H1 (cell line): ENCODE measurements around the gene FSTL4. TPM values are rescaled to one million over a fixed set of nuclear protein-coding genes. Genes with fewer than 3 reads are reported as not detected.

ENCODE experiments used
- CTCF ChIA-PET: fragments of 300-600 bp; sonication (Branson Sonifier 250); formaldehyde crosslinking; loops from one replicate; lab custom pipeline; 2021; ENCODE audit not compliant: partially characterized antibody; lab: Charles Lee
- POLR2A ChIA-PET: fragments of 300-600 bp; sonication (Branson Sonifier 250); formaldehyde crosslinking; loops from one replicate; lab custom pipeline; 2021; ENCODE audit warnings: inconsistent platforms; ENCODE audit not compliant: partially characterized antibody; lab: Charles Lee
- DNase-seq, 2 experiments: peaks; one replicate each; pipeline versions ENCODE4 v3.0.0 to v3.0.0-alpha.2; 2010 to 2022; ENCODE audit warnings: low spot score in 2 of 2, low read depth in 1 of 2, mixed read lengths in 1 of 2
- FAIRE-seq: peaks from 2 replicates; lab custom pipeline; 2011; peaks lifted over from hg19 to GRCh38; lab: Jason Lieb, UNC
- H2AFZ ChIP-seq: 2 replicates; pipeline ENCODE4 v1.8.1; 2012; ENCODE audit warnings: low read length, inconsistent platforms
- H2AK5ac ChIP-seq: 2 replicates; pipeline ENCODE4 v1.6.1; 2013; ENCODE audit warnings: low read depth, low read length
- H2BK120ac ChIP-seq: replicated peaks from 2 replicates; pipeline ENCODE3; 2013; ENCODE audit warnings: low read depth, low read length, inconsistent platforms
- H2BK12ac ChIP-seq: 2 replicates; pipeline ENCODE4 v1.6.1; 2013; ENCODE audit warnings: low read depth, low read length
- H2BK15ac ChIP-seq: 2 replicates; pipeline ENCODE4 v1.6.1; 2013; ENCODE audit warnings: low read length
- H2BK20ac ChIP-seq: 2 replicates; pipeline ENCODE4 v1.6.1; 2013; ENCODE audit warnings: low read length
- H2BK5ac ChIP-seq: 2 replicates; pipeline ENCODE4 v1.6.1; 2013; ENCODE audit warnings: low read depth, low read length
- H3K14ac ChIP-seq: 2 replicates; pipeline ENCODE4 v1.6.1; 2013; ENCODE audit warnings: inconsistent platforms; ENCODE audit not compliant: insufficient read length
- H3K18ac ChIP-seq: 2 replicates; pipeline ENCODE4 v1.6.1; 2013; ENCODE audit warnings: low read length; ENCODE audit errors: extremely low read depth
- H3K23ac ChIP-seq: 2 replicates; pipeline ENCODE4 v1.6.1; 2013; ENCODE audit warnings: inconsistent platforms; ENCODE audit not compliant: insufficient read length
- H3K23me2 ChIP-seq: 2 replicates; pipeline ENCODE4 v1.6.1; 2013; ENCODE audit warnings: low read depth, low read length
- H3K27ac ChIP-seq: 2 replicates; pipeline ENCODE4 v1.6.1; 2011; ENCODE audit warnings: low read depth, low read length, inconsistent platforms
- H3K27me3 ChIP-seq, 4 experiments: replicated peaks in 1 of 4; 1 replicate in 1 of 4; 2 replicates in 3 of 4; pipeline versions ENCODE4 v1.6.1 to v1.8.1; 2011 to 2013; ENCODE audit warnings: low read length in 3 of 4, mild to moderate bottlenecking in 3 of 4, inconsistent platforms in 2 of 4, mixed read lengths in 2 of 4, moderate library complexity in 1 of 4; ENCODE audit not compliant: control insufficient read depth in 3 of 4, insufficient read depth in 3 of 4; ENCODE audit errors: extremely low read depth in 1 of 4
- H3K36me3 ChIP-seq, 4 experiments: 2 replicates each; pipeline versions ENCODE4 v1.6.1 to v1.8.1; 2011 to 2013; ENCODE audit warnings: mild to moderate bottlenecking in 4 of 4, low read length in 3 of 4, moderate library complexity in 2 of 4, control low read depth in 1 of 4, inconsistent platforms in 1 of 4; ENCODE audit not compliant: insufficient read depth in 4 of 4, control insufficient read depth in 2 of 4
- H3K4ac ChIP-seq: replicated peaks from 2 replicates; pipeline ENCODE3; 2013; ENCODE audit warnings: low read length, low read depth, mixed read lengths, inconsistent platforms; ENCODE audit not compliant: insufficient read length
- H3K4me1 ChIP-seq, 4 experiments: replicated peaks in 1 of 4; 1 replicate in 1 of 4; 2 replicates in 3 of 4; pipeline versions ENCODE4 v1.6.1 to v1.8.1; 2011 to 2013; ENCODE audit warnings: low read length in 3 of 4, inconsistent platforms in 2 of 4, mixed read lengths in 1 of 4; ENCODE audit not compliant: insufficient read depth in 4 of 4, control insufficient read depth in 3 of 4
- H3K4me2 ChIP-seq, 2 experiments: 2 replicates each; pipeline versions ENCODE4 v1.6.1 to v1.8.1; 2011 to 2013; ENCODE audit warnings: low read depth in 2 of 2, low read length in 2 of 2, control low read depth in 1 of 2, inconsistent platforms in 1 of 2, mild to moderate bottlenecking in 1 of 2; ENCODE audit not compliant: insufficient read depth in 1 of 2
- H3K4me3 ChIP-seq, 4 experiments: fragments of 200-600, 300-600 bp in 1 of 4; sonication (generic), shearing (Covaris generic), sonication (Bioruptor Twin) in 1 of 4; 2 replicates each; pipeline versions ENCODE4 v1.5.1 to v1.8.1; 2011 to 2016; ENCODE audit warnings: low read length in 4 of 4, low read depth in 3 of 4, control low read depth in 2 of 4, inconsistent platforms in 2 of 4, mild to moderate bottlenecking in 2 of 4, mixed read lengths in 1 of 4, moderate library complexity in 1 of 4; ENCODE audit not compliant: insufficient read depth in 2 of 4; ENCODE audit errors: extremely low read depth in 1 of 4
- H3K56ac ChIP-seq: replicated peaks from 2 replicates; pipeline ENCODE3; 2013; ENCODE audit warnings: low read depth, mild to moderate bottlenecking, mixed read lengths, low read length, inconsistent platforms; ENCODE audit not compliant: insufficient read length
- H3K79me1 ChIP-seq: 2 replicates; pipeline ENCODE4 v1.6.1; 2013; ENCODE audit warnings: low read depth, low read length, control low read depth
- H3K79me2 ChIP-seq, 2 experiments: 2 replicates each; pipeline versions ENCODE4 v1.6.1 to v1.8.1; 2012 to 2013; ENCODE audit warnings: low read length in 2 of 2, mild to moderate bottlenecking in 2 of 2, inconsistent platforms in 1 of 2; ENCODE audit not compliant: insufficient read depth in 2 of 2, control insufficient read depth in 1 of 2
- H3K9ac ChIP-seq, 4 experiments: replicated peaks in 1 of 4; 1 replicate in 1 of 4; 2 replicates in 3 of 4; pipeline versions ENCODE4 v1.6.1 to v1.8.1; 2011 to 2013; ENCODE audit warnings: low read depth in 3 of 4, low read length in 3 of 4, control low read depth in 2 of 4, mild to moderate bottlenecking in 2 of 4, moderate library complexity in 2 of 4, inconsistent platforms in 1 of 4; ENCODE audit errors: extremely low read depth in 1 of 4
- H3K9me3 ChIP-seq, 2 experiments: 2 replicates each; pipeline versions ENCODE4 v1.6.1 to v1.8.1; 2012 to 2013; ENCODE audit warnings: mild to moderate bottlenecking in 2 of 2, moderate library complexity in 2 of 2, control low read depth in 1 of 2, inconsistent platforms in 1 of 2, low read depth in 1 of 2, low read length in 1 of 2, mixed read lengths in 1 of 2; ENCODE audit not compliant: insufficient read depth in 2 of 2
- H4K20me1 ChIP-seq, 2 experiments: replicated peaks in 1 of 2; 2 replicates each; pipeline versions ENCODE3 to v1.8.1; 2011 to 2013; ENCODE audit warnings: inconsistent platforms in 2 of 2, low read length in 2 of 2, mild to moderate bottlenecking in 1 of 2; ENCODE audit not compliant: insufficient read depth in 2 of 2, control insufficient read depth in 1 of 2
- H4K5ac ChIP-seq: 2 replicates; pipeline ENCODE4 v1.6.1; 2013; ENCODE audit warnings: low read length, low read depth, mixed read lengths, inconsistent platforms; ENCODE audit not compliant: insufficient read length
- H4K8ac ChIP-seq: 2 replicates; pipeline ENCODE4 v1.8.0; 2013; ENCODE audit warnings: mild to moderate bottlenecking, moderate library complexity, low read length, inconsistent platforms; ENCODE audit not compliant: insufficient read depth; ENCODE audit errors: extremely low read depth
- H4K91ac ChIP-seq: replicated peaks from 2 replicates; pipeline ENCODE3; 2013; ENCODE audit warnings: low read length, mixed read lengths, inconsistent platforms; ENCODE audit not compliant: insufficient read length
- BRCA1 ChIP-seq: IDR thresholded peaks from 2 replicates; pipeline ENCODE4 v1.6.1; 2012; ENCODE audit warnings: low read depth, low read length, improper control_type of control experiment
- CBX5 ChIP-seq: fragments of 300-800, 300-1000 bp; sonication (generic); IDR thresholded peaks from 2 replicates; pipeline ENCODE4 v1.7.1; 2016; ENCODE audit warnings: antibody characterized with exemption, low read length, low read depth
- CBX8 ChIP-seq: fragments of 300-800, 300-1000 bp; sonication (generic); IDR thresholded peaks from 2 replicates; pipeline ENCODE4 v1.7.1; 2016; ENCODE audit warnings: low read depth, low read length, borderline replicate concordance
- CHD1 ChIP-seq: IDR thresholded peaks from 2 replicates; pipeline ENCODE4 v1.6.1; 2012; ENCODE audit warnings: low read depth, low read length, improper control_type of control experiment
- CHD2 ChIP-seq: IDR thresholded peaks from 2 replicates; pipeline ENCODE4 v1.6.1; 2012; ENCODE audit warnings: low read length, improper control_type of control experiment
- JUN ChIP-seq: IDR thresholded peaks from 2 replicates; pipeline ENCODE4 v1.6.1; 2011; ENCODE audit warnings: low read depth, mild to moderate bottlenecking, improper control_type of control experiment, low read length
- JUND ChIP-seq: IDR thresholded peaks from 2 replicates; pipeline ENCODE4 v1.6.1; 2011; ENCODE audit warnings: mild to moderate bottlenecking, improper control_type of control experiment, low read length
- KDM1A ChIP-seq: fragments of 200-600, 300-600 bp; sonication (generic); IDR thresholded peaks from 2 replicates; pipeline ENCODE4 v1.7.1; 2016; ENCODE audit warnings: mild to moderate bottlenecking, low read length, borderline replicate concordance
- KDM5A ChIP-seq: fragments of 200-600 bp; IDR thresholded peaks from 2 replicates; pipeline ENCODE4 v1.7.1; 2012; ENCODE audit warnings: mild to moderate bottlenecking, low read length, inconsistent platforms, mixed read lengths
- POLR2AphosphoS5 ChIP-seq: IDR thresholded peaks from 2 replicates; pipeline ENCODE4 v1.6.1; 2011; ENCODE audit warnings: low read depth, low read length
- SIN3A ChIP-seq, 2 experiments: IDR thresholded peaks in 1 of 2; conservative IDR thresholded peaks in 1 of 2; 2 replicates each; pipeline ENCODE4 v1.6.1; 2011 to 2012; ENCODE audit warnings: low read length in 2 of 2, improper control_type of control experiment in 1 of 2, low read depth in 1 of 2, mild to moderate bottlenecking in 1 of 2
- TEAD4 ChIP-seq: IDR thresholded peaks from 2 replicates; pipeline ENCODE4 v1.6.1; 2012; ENCODE audit warnings: low read depth, low read length, inconsistent platforms, mixed read lengths
- WGBS, 2 experiments: shearing (Covaris generic) in 1 of 2; methylation state at CpG; one replicate each; pipeline versions ENCODE4 v1.1.6 to v1.1.7; 2013 to 2015; ENCODE audit warnings: low lambda C conversion rate in 2 of 2, mixed read lengths in 2 of 2, inconsistent platforms in 1 of 2, low coverage in 1 of 2, missing lambda C conversion rate in 1 of 2; ENCODE audit not compliant: insufficient replicate concordance in 2 of 2, insufficient coverage in 1 of 2, insufficient read length in 1 of 2; ENCODE audit errors: extremely low coverage in 1 of 2, missing lambda C conversion rate in 1 of 2; 5-methylcytosine and 5-hydroxymethylcytosine counted together
- polyA plus RNA-seq, 7 experiments: library from polyadenylated mRNA; depleted of rRNA in 3 of 7; stranded (reverse) in 5 of 7; unstranded in 2 of 7; fragments of >200 nt in 5 of 7; fragments of 200-250 nt in 2 of 7; gene quantifications; 1 replicate in 5 of 7; 2 replicates in 1 of 7; 4 replicates in 1 of 7; pipeline versions ENCODE4 v1.2.1 to v1.2.3, GENCODE V29; 2011 to 2013; ENCODE audit warnings: missing spikeins in 2 of 7, mixed read lengths in 2 of 7
- total RNA-seq: library from RNA; stranded (reverse); fragmentation: NEBNext Ultra II Directional; extraction: Animal tissue kit (Norgen Biotek cat#: 25700); gene quantifications from 2 replicates; pipeline ENCODE4 v1.2.1, GENCODE V29; 2021

FSTL4 gene
- total and polyA plus RNA-seq, 2 of the 8 experiments (the other 6 are each of a cell fraction or from before 2014, with no cell fraction given): 3.1 to 4.1 TPM

GRCh38 chr5:133272345-133272744 is 340.0 kb downstream of the FSTL4 start:
- WGBS, 2 experiments: 97% methylated on average over 16 of the region's 16 CpGs; no CpG with 5 or more reads in 1 of the 2 experiments
- H3K4ac ChIP-seq: no peak overlapping the region
- H3K4me2 ChIP-seq: no peak overlapping the region
- TF ChIP-seq JUND (no peak), JUN (no peak), CBX8 (no peak), SIN3A (conservative IDR thresholded peaks at IDR 0.05 in 1 of 2, IDR thresholded peaks at IDR 0.05 in 1 of 2; ENCODE audit: low read depth in 1 of 2, low read length in 2 of 2) (no peak), TEAD4 (no peak), KDM1A (no peak), CBX5 (no peak), CHD2 (no peak), CHD1 (no peak), POLR2AphosphoS5 (no peak), KDM5A (no peak), BRCA1 (no peak)
- no peak overlapping the region for H2AFZ ChIP-seq
- no peaks in the 10 kb centered on the region for H3K79me2 ChIP-seq
- no peaks in the 10 kb centered on the region for H3K79me1 ChIP-seq
- DNase-seq (no peak), FAIRE-seq (no peak)
- H3K4me1 ChIP-seq: no peaks in the 10 kb centered on the region; a peak in 3 of 7 replicates
- H3K27me3 ChIP-seq: no peaks in the 10 kb centered on the region
- no peaks in the 10 kb centered on the region for H4K20me1 ChIP-seq
- no peak overlapping the region; the same call in 1 of the 2 replicates for H4K8ac ChIP-seq
- POLR2A ChIA-PET: no interaction called here
- no peak overlapping the region for H4K91ac ChIP-seq
- no peak overlapping the region for H3K14ac ChIP-seq
- no peak overlapping the region for H2BK12ac ChIP-seq
- H3K9me3 ChIP-seq: no peaks in the 10 kb centered on the region
- H4K5ac ChIP-seq: no peak overlapping the region
- H3K4me3 ChIP-seq: no peak overlapping the region
- CTCF ChIA-PET: interaction anchor here (1.5 to 5.8 kb wide), 5 partner anchors 10 to 151 kb away, joined by 3 to 37 read pairs (median 8); no protein-coding TSS in a partner anchor
- H2BK120ac ChIP-seq: no peak overlapping the region
- no peak overlapping the region for H3K18ac ChIP-seq
- no peaks in the 10 kb centered on the region for H3K36me3 ChIP-seq
- H2BK5ac ChIP-seq: no peak overlapping the region
- H3K9ac ChIP-seq: no peak overlapping the region
- no peak overlapping the region for H3K23ac ChIP-seq
- H3K23me2 ChIP-seq: no peaks in the 10 kb centered on the region
- H3K27ac ChIP-seq: no peak overlapping the region
- H3K56ac ChIP-seq: no peak overlapping the region
- no peak overlapping the region for H2BK15ac ChIP-seq
- no peak overlapping the region for H2BK20ac ChIP-seq
- H2AK5ac ChIP-seq: no peak overlapping the region
